DOHH2 (cell line): ENCODE measurements around the gene MGMT.

Experiments used
- EZH2phosphoT487 ChIP-seq: fragments of 200-600 bp; sonication (generic); IDR thresholded peaks from 2 replicates; pipeline ENCODE4 v1.6.1; 2017; ENCODE audit warnings: borderline replicate concordance, mild to moderate bottlenecking, antibody characterized with exemption, low read length, moderate library complexity, mixed read lengths
- TF ChIP-seq, protein P1 (sequence below): fragments of 200-600 bp; sonication (generic); IDR thresholded peaks from one replicate; pipeline ENCODE4 v1.5.1; 2014; ENCODE audit warnings: antibody characterized with exemption, mild to moderate bottlenecking, low read depth, low read length; ENCODE audit not compliant: poor library complexity, severe bottlenecking

DNA sequence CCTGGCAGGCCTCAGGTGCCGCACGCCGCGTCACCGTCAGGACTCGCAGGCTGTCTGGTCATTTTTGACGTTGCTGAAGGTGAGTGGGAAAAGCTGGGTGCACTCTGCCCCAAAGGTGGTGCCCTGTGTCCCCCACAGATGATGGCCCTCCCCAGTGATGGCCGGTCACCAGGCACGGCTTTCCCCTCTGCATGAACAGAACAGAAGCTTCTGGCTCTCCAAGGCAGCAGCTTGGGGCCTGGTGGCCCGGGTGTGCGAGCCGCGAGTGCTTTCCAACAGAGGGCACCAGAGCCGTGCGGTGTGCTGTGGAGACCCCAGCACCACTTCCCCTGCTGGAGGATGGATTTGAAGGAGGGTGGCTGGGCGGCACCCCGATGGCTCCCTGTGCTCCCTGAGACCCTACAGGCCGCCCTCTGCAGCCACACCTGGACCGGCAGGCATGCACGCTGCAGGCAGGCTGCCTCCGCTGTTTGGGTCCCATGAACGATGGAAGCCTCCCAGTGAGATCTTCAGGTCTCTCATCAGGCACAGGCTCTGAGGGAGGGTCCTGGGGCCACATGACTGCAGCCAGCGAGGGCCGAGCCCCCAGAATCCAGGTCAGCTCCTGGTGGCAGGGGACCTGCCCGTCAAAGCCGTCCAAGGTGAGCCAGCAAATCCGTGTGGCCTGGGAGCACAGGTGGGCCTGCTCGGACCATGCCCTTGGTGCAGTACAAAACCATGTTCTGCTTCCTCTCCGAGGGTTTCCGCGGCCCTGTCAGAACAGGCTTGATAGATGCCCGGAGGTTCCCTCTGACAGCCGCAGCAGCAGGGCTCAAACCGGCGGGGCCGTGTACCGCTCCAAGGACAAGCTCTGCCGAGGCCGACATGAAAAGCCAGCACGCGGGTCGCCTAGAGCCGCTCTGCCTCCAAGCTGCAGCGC is 301.7 kb downstream of the MGMT start:
- TF ChIP-seq, protein P1, sequence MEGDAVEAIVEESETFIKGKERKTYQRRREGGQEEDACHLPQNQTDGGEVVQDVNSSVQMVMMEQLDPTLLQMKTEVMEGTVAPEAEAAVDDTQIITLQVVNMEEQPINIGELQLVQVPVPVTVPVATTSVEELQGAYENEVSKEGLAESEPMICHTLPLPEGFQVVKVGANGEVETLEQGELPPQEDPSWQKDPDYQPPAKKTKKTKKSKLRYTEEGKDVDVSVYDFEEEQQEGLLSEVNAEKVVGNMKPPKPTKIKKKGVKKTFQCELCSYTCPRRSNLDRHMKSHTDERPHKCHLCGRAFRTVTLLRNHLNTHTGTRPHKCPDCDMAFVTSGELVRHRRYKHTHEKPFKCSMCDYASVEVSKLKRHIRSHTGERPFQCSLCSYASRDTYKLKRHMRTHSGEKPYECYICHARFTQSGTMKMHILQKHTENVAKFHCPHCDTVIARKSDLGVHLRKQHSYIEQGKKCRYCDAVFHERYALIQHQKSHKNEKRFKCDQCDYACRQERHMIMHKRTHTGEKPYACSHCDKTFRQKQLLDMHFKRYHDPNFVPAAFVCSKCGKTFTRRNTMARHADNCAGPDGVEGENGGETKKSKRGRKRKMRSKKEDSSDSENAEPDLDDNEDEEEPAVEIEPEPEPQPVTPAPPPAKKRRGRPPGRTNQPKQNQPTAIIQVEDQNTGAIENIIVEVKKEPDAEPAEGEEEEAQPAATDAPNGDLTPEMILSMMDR: no peak
- no peak for TF ChIP-seq EZH2phosphoT487
